Suprapubic skin (tissue), 4 donors: ENCODE measurements around the gene ARID3A.

ENCODE experiments used
- CTCF ChIP-seq, 2 donors: fragments of 200-600 bp in 1 of 2; fragments of 450-650 bp in 1 of 2; sonication (generic) in 1 of 2; IDR thresholded peaks; one replicate each; pipeline ENCODE4 v1.5.1; 2016 to 2019; ENCODE audit warnings: antibody characterized with exemption in 2 of 2, mild to moderate bottlenecking in 1 of 2, moderate library complexity in 1 of 2
- EP300 ChIP-seq: sonication (generic); formaldehyde crosslinking; IDR thresholded peaks from one replicate; pipeline ENCODE4 v1.6.1; 2017; ENCODE audit warnings: antibody characterized with exemption
- POLR2A ChIP-seq, 2 donors: fragments of 450-650 bp; IDR thresholded peaks; one replicate each; pipeline ENCODE4 v1.6.1; 2017; ENCODE audit warnings: antibody characterized with exemption in 2 of 2, mild to moderate bottlenecking in 2 of 2, moderate library complexity in 2 of 2
- POLR2AphosphoS5 ChIP-seq, 3 donors: sonication (generic); formaldehyde crosslinking; IDR thresholded peaks; one replicate each; pipeline ENCODE4 v1.6.1; 2017; ENCODE audit warnings: antibody characterized with exemption in 3 of 3

DNA sequence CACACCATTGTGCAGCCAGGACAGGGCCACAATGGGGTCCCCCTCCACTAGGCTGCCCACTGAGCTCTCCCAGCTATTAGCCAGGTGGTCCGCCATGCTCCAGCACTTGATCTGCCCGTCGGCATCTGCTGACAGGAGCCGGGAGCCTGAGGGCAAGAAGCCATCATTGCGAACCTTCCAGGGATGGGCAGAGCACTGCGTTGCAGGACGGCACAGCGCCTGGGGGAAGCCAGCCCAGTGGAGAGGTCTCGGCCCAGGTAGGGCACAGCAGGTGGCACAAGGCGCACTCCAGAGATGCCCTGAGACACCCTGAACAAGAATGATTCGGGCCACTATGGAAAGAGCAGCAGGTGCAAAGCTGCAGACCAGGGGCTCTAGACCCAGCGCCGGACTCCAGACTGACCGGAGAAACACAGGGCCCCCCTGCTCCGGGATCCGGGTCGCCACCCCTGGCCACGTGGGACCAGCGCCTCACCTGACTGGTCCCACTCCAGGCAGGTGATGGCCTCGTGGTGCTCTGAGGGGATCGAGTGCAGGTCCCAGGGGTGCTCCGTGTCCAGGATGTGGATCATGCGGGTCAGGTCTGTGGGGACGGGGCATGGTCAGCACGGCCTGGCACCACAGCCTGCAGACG is 36.1 kb upstream of the ARID3A start:
- TF ChIP-seq CTCF (IDR thresholded peaks at IDR 0.05), result no peak
- no peak for TF ChIP-seq POLR2A (IDR thresholded peaks at IDR 0.05)
- TF ChIP-seq EP300, result no peak
- no peak for TF ChIP-seq POLR2AphosphoS5 (IDR thresholded peaks at IDR 0.05)
